ENCODE data around the gene NXN. TPM values are rescaled to one million over a fixed set of nuclear protein-coding genes. Genes with fewer than 3 reads are reported as not detected.

The NXN gene
- total RNA-seq, 1 experiment from 2014 or later, result 57.3 TPM

- Mint-ChIP-seq H3K36me3 (ENCODE audit: insufficient read depth, unreplicated experiment) (peaks cover 23% of the 10 kb centered on the region), H3K9me3 (ENCODE audit: unreplicated experiment) (peaks cover 6% of the 10 kb centered on the region), H3K4me1 (ENCODE audit: insufficient read depth, unreplicated experiment) (peaks cover 18% of the 10 kb centered on the region), H3K4me3 (ENCODE audit: unreplicated experiment) (peak overlapping the region; percentile 98), H3K27me3 (ENCODE audit: insufficient read depth, unreplicated experiment) (no peaks in the 10 kb centered on the region), H3K27ac (ENCODE audit: low read depth, unreplicated experiment) (peak overlapping the region; percentile 93)
- no peak for TF ChIP-seq CTCF (IDR thresholded peaks at IDR 0.05; ENCODE audit: unreplicated experiment)
- ChIA-PET CTCF (interaction anchor here (0.6 to 2.8 kb wide), 10 partner anchors 11 to 576 kb away, joined by 3 to 8 read pairs (median 5); partner anchors contain the start of gene VPS53), POLR2A (interaction anchor here (0.6 to 3.9 kb wide), 9 partner anchors 17 to 340 kb away, joined by 3 to 44 read pairs (median 4); partner anchors contain the start of genes GLOD4 and MRM3)
- intact Hi-C loops (cut with micrococcal nuclease), result loop anchor here (5.0 kb wide), 2 partner anchors 35 to 340 kb away; a partner anchor contains a TSS
- no TSS peak for BruUV-seq (replicated peaks)
- no peak for DNase-seq (ENCODE audit: unreplicated experiment)
Observed at GRCh38 chr17:752620-753219, 226.9 kb downstream of the NXN start.

GRCh38 chr17:752002-752619 is 227.5 kb downstream of the NXN start, which contains the start of gene GEMIN4:
GEMIN4 (minus strand) TSS chr17:752264; CDS start chr17:752142, 122 bp downstream.
- H3K27me3 Mint-ChIP-seq (ENCODE audit: insufficient read depth, unreplicated experiment), result no peaks in the 10 kb centered on the region
- POLR2A ChIA-PET, result interaction anchor here (0.6 to 3.9 kb wide), 13 partner anchors 9 to 340 kb away, joined by 3 to 44 read pairs (median 5); partner anchors contain the start of genes GLOD4, MRM3 and VPS53
- H3K27ac Mint-ChIP-seq (ENCODE audit: low read depth, unreplicated experiment), result peak within 1 kb of the TSS; percentile 93
- DNase-seq (ENCODE audit: unreplicated experiment), result peak; percentile 88
- H3K9me3 Mint-ChIP-seq (ENCODE audit: unreplicated experiment), result peaks cover 6% of the 10 kb centered on the region
- intact Hi-C loops (cut with micrococcal nuclease), result loop anchor here (5.0 kb wide), 2 partner anchors 35 to 340 kb away; a partner anchor contains a TSS
- peaks cover 25% of the 10 kb centered on the region for H3K36me3 Mint-ChIP-seq (ENCODE audit: insufficient read depth, unreplicated experiment)
- H3K4me1 Mint-ChIP-seq (ENCODE audit: insufficient read depth, unreplicated experiment), result peaks cover 18% of the 10 kb centered on the region
- CTCF ChIA-PET, result interaction anchor here (0.7 to 2.8 kb wide), 6 partner anchors 15 to 340 kb away, joined by 3 to 8 read pairs (median 5); partner anchors contain the start of gene VPS53
- BruUV-seq (replicated peaks), result no TSS peak
- H3K4me3 Mint-ChIP-seq (ENCODE audit: unreplicated experiment), result peak within 1 kb of the TSS; percentile 98
- TF ChIP-seq CTCF (IDR thresholded peaks at IDR 0.05; ENCODE audit: unreplicated experiment), result peak; percentile 97

GRCh38 chr17:751269-752001 is 228.1 kb downstream of the NXN start:
- Mint-ChIP-seq H3K27me3 (ENCODE audit: insufficient read depth, unreplicated experiment) (no peaks in the 10 kb centered on the region), H3K4me1 (ENCODE audit: insufficient read depth, unreplicated experiment) (peaks cover 18% of the 10 kb centered on the region), H3K27ac (ENCODE audit: low read depth, unreplicated experiment) (peak overlapping the region; percentile 93), H3K4me3 (ENCODE audit: unreplicated experiment) (peak overlapping the region; percentile 98), H3K9me3 (ENCODE audit: unreplicated experiment) (peaks cover 6% of the 10 kb centered on the region), H3K36me3 (ENCODE audit: insufficient read depth, unreplicated experiment) (peaks cover 22% of the 10 kb centered on the region)
- TSS peak; percentile 53 for BruUV-seq (replicated peaks)
- CTCF ChIA-PET, result interaction anchor here (0.6 to 2.8 kb wide), 9 partner anchors 10 to 1701 kb away, joined by 3 to 8 read pairs (median 3); partner anchors contain the start of gene NXN
- peak; percentile 47 for DNase-seq (ENCODE audit: unreplicated experiment)
- intact Hi-C loops (cut with micrococcal nuclease), result loop anchor here (5.0 kb wide), 2 partner anchors 34 to 339 kb away; a partner anchor contains a TSS
- POLR2A ChIA-PET, result interaction anchor here (0.9 to 3.9 kb wide), 9 partner anchors 10 to 245 kb away, joined by 3 to 44 read pairs (median 8); partner anchors contain the start of genes TIMM22 and VPS53
- no peak for TF ChIP-seq CTCF (IDR thresholded peaks at IDR 0.05; ENCODE audit: unreplicated experiment)
